ENCODE measurements around the gene LZTS2. TPM values are rescaled to one million over a fixed set of nuclear protein-coding genes. Genes with fewer than 3 reads are reported as not detected.

LZTS2 gene
- total and polyA plus RNA-seq, 2 of the 8 experiments (the other 6 are each of a cell fraction or from before 2014, with no cell fraction given), result 75.7 to 99.5 TPM

- TF ChIP-seq CBX8 (IDR thresholded peaks at IDR 0.05; ENCODE audit: borderline replicate concordance, low read depth, low read length) (no peak), TCF12 (IDR thresholded peaks at IDR 0.05; ENCODE audit: low read depth, low read length) (no peak), RFX5 (IDR thresholded peaks at IDR 0.05; ENCODE audit: borderline replicate concordance, low read depth, low read length) (no peak), POU5F1 (IDR thresholded peaks at IDR 0.05; ENCODE audit: low read depth, low read length) (no peak), KDM4A (IDR thresholded peaks at IDR 0.05; ENCODE audit: low read depth, low read length, severe bottlenecking) (no peak), ZNF274 (IDR thresholded peaks at IDR 0.05; ENCODE audit: borderline replicate concordance, extremely low read depth, low read length) (no peak), SUZ12 (IDR thresholded peaks at IDR 0.05; ENCODE audit: low read length) (no peak), SRF (IDR thresholded peaks at IDR 0.05; ENCODE audit: low read depth, low read length) (no peak)
Measured at GRCh38 chr10:100962351-100963080, 37.1 kb upstream of the LZTS2 start (continued).
